ENCODE data around the gene PNKD.

Gene PNKD

DNA sequence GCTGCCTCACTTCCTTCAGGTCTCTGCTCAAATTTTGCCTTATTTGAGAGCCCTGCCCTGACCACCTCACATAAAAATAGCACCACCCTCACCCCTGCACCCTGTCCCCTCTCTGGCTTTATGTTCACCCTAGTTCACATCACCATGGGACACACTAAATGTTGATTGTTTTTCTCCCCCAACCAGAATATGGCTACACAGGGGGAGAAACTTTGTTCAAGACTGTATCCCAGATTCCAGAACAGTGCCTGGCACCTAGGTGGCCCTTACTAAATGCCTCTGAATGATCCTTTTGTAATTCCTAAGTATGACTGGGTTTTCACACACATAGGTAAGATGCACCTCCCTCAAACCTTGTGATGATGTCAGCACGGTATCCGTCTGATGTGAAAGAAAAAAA lies 58.0 kb downstream of the PNKD start:
- no peak for TF ChIP-seq RAD21 (IDR thresholded peaks at IDR 0.05; ENCODE audit: low read depth)
- TF ChIP-seq YY1 (IDR thresholded peaks at IDR 0.05; ENCODE audit: low read depth), result no peak
- TF ChIP-seq TCF12 (IDR thresholded peaks at IDR 0.05; ENCODE audit: low read depth), result no peak
- no peak for TF ChIP-seq TEAD4 (IDR thresholded peaks at IDR 0.05)
- TF ChIP-seq, protein P1, sequence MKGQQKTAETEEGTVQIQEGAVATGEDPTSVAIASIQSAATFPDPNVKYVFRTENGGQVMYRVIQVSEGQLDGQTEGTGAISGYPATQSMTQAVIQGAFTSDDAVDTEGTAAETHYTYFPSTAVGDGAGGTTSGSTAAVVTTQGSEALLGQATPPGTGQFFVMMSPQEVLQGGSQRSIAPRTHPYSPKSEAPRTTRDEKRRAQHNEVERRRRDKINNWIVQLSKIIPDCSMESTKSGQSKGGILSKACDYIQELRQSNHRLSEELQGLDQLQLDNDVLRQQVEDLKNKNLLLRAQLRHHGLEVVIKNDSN (IDR thresholded peaks at IDR 0.05), result no peak
- TF ChIP-seq FOXM1 (IDR thresholded peaks at IDR 0.05; ENCODE audit: borderline replicate concordance, low read depth), result no peak
- TF ChIP-seq CEBPB (IDR thresholded peaks at IDR 0.05), result no peak

DNA sequence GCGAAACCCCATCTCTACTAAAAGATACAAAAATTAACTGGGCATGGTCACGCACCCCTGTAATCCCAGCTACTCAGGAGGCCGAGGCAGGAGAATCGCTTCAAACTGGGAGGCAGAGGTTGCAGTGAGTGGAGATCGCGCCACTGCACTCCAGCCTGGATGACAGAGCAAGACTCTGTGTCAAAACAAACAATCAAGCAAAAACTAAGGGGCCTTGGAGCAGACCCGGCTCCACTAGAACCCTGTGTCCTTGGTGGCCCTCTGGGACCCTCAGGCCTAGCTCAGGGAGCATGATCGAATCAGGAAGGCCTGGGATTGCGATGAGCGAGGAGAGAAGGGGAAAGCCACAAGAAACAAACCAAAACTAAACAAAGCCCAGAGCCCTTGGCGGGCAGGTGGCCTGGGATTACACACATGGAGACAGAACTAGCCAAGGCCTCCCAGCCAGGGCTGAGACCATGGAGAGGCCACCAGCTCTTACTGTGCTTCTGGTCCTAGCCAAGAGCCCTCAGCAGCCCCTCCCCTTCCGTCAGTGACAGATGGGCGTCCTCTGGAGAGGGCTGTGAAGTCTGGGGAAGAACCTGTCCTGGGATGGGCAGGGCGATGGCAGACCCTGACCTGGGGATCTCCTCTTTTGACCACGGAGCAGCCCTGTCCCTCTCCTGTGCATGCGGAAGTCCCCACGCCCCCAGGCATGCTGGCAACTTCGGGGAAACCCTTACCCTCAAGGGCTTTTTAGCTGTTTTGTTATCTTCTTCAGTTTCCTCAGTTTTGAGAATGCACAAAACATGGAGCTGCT lies 58.9 kb downstream of the PNKD start:
- TF ChIP-seq TEAD4 (IDR thresholded peaks at IDR 0.05) (no peak), EP300 (IDR thresholded peaks at IDR 0.05; ENCODE audit: borderline replicate concordance) (no peak), RAD21 (IDR thresholded peaks at IDR 0.05; ENCODE audit: low read depth) (no peak), NFIC (IDR thresholded peaks at IDR 0.05) (no peak), EGR1 (IDR thresholded peaks at IDR 0.05) (no peak), YY1 (IDR thresholded peaks at IDR 0.05; ENCODE audit: low read depth) (no peak), TAF1 (IDR thresholded peaks at IDR 0.05; ENCODE audit: low read depth) (no peak), FOXM1 (IDR thresholded peaks at IDR 0.05; ENCODE audit: borderline replicate concordance, low read depth) (no peak)
- TF ChIP-seq, protein P1 (IDR thresholded peaks at IDR 0.05), result no peak
- TF ChIP-seq, protein P2, sequence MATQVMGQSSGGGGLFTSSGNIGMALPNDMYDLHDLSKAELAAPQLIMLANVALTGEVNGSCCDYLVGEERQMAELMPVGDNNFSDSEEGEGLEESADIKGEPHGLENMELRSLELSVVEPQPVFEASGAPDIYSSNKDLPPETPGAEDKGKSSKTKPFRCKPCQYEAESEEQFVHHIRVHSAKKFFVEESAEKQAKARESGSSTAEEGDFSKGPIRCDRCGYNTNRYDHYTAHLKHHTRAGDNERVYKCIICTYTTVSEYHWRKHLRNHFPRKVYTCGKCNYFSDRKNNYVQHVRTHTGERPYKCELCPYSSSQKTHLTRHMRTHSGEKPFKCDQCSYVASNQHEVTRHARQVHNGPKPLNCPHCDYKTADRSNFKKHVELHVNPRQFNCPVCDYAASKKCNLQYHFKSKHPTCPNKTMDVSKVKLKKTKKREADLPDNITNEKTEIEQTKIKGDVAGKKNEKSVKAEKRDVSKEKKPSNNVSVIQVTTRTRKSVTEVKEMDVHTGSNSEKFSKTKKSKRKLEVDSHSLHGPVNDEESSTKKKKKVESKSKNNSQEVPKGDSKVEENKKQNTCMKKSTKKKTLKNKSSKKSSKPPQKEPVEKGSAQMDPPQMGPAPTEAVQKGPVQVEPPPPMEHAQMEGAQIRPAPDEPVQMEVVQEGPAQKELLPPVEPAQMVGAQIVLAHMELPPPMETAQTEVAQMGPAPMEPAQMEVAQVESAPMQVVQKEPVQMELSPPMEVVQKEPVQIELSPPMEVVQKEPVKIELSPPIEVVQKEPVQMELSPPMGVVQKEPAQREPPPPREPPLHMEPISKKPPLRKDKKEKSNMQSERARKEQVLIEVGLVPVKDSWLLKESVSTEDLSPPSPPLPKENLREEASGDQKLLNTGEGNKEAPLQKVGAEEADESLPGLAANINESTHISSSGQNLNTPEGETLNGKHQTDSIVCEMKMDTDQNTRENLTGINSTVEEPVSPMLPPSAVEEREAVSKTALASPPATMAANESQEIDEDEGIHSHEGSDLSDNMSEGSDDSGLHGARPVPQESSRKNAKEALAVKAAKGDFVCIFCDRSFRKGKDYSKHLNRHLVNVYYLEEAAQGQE (IDR thresholded peaks at IDR 0.05; ENCODE audit: low read depth), result no peak

DNA sequence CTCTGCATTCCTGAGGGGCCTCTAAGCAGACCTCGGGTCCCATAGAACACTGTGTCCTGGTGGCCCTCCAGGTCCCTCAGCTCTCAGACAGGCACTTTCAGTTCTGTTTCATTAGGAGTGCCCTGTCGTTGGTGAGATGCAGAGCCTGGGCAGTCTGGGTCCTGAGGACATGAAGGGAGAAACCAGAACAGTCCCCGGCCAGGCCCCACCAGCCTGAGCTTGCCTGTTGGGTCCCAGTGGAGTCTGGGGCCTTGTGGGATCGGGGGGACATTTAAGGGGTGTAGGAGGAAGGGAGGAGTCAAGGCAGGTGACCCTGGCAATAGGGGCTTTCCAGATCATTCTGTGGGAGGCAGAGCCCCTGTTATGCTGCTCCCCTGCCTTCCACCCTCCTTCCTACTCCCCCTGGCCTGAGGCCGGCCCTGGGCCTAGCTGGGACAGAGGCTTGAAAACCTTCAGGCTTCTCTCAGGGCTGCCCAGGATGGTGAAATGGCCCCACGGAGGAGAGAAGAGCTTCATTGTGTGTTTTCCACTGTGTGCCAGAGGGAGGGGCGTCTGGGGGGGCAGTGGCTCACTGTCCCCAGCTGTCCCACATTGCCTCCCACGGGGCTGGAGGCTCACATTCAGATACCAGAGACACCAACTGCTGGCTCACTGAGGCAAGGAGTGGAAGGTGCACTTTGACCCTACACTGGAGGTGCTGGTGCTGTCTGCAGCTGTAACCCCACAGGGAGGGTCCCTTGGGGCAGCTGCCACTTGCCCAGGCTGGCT lies 59.7 kb downstream of the PNKD start:
- TF ChIP-seq, protein P2 (IDR thresholded peaks at IDR 0.05; ENCODE audit: low read depth), result no peak
- TF ChIP-seq CEBPB (IDR thresholded peaks at IDR 0.05) (no peak), RAD21 (IDR thresholded peaks at IDR 0.05; ENCODE audit: low read depth) (no peak), NFIC (IDR thresholded peaks at IDR 0.05) (no peak), TAF1 (IDR thresholded peaks at IDR 0.05; ENCODE audit: low read depth) (no peak), ZBTB7A (IDR thresholded peaks at IDR 0.05; ENCODE audit: low read depth) (no peak), TEAD4 (IDR thresholded peaks at IDR 0.05) (no peak), EP300 (IDR thresholded peaks at IDR 0.05; ENCODE audit: borderline replicate concordance) (no peak), CREB1 (IDR thresholded peaks at IDR 0.05; ENCODE audit: low read depth) (no peak), TCF12 (IDR thresholded peaks at IDR 0.05; ENCODE audit: low read depth) (no peak), YY1 (IDR thresholded peaks at IDR 0.05; ENCODE audit: low read depth) (no peak), FOXM1 (IDR thresholded peaks at IDR 0.05; ENCODE audit: borderline replicate concordance, low read depth) (no peak), EGR1 (IDR thresholded peaks at IDR 0.05) (no peak)
- TF ChIP-seq, protein P3, sequence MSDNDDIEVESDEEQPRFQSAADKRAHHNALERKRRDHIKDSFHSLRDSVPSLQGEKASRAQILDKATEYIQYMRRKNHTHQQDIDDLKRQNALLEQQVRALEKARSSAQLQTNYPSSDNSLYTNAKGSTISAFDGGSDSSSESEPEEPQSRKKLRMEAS (IDR thresholded peaks at IDR 0.05), result no peak

DNA sequence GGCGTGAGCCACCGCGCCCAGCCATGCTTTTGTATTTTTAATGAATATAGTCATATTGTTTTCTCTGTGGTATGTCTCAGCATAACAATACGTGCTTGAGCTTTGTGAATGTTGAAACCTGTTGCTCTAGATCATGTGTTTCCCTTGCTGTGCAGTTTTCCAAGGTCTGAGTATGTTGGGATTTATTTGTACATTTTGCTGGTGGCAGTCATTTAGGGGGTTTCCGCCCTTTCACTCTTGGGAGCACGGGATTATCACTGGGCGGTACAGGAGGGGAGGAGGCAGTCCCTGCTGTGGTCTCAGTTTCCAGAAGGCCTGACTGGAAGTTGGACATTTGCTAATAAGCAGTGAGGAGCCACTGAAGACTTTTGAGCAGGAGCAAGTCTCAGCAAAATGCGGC lies 61.4 kb downstream of the PNKD start:
- TF ChIP-seq EP300 (IDR thresholded peaks at IDR 0.05; ENCODE audit: borderline replicate concordance) (no peak), TAF1 (IDR thresholded peaks at IDR 0.05; ENCODE audit: low read depth) (no peak), FOXM1 (IDR thresholded peaks at IDR 0.05; ENCODE audit: borderline replicate concordance, low read depth) (no peak), CREB1 (IDR thresholded peaks at IDR 0.05; ENCODE audit: low read depth) (no peak), EGR1 (IDR thresholded peaks at IDR 0.05) (no peak), CEBPB (IDR thresholded peaks at IDR 0.05) (no peak), ZBTB7A (IDR thresholded peaks at IDR 0.05; ENCODE audit: low read depth) (no peak), TCF12 (IDR thresholded peaks at IDR 0.05; ENCODE audit: low read depth) (no peak), NFIC (IDR thresholded peaks at IDR 0.05) (no peak)
- TF ChIP-seq, protein P3 (IDR thresholded peaks at IDR 0.05), result no peak
- TF ChIP-seq, protein P1 (IDR thresholded peaks at IDR 0.05), result no peak

DNA sequence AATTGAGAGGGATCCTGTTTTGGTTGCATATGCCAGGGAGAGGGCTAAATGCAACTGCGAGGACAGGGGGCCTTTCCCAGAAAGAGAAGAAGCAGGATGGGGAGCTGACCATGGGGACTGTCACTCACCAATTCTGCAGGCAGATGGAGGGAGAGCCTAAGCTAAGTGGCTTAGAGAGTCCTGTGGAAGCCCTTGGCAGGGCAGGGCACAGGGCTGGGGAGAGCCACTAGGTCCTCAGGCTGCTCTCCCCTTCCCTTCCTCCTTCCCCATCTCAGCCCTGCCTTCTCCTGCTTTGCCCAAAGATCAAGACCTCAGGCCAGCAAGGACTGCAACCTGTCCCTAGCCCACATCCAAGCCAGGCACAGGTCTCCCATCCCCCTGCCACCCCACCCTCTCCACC lies 62.0 kb downstream of the PNKD start:
- TF ChIP-seq, protein P3 (IDR thresholded peaks at IDR 0.05), result no peak
- no peak for TF ChIP-seq RAD21 (IDR thresholded peaks at IDR 0.05; ENCODE audit: low read depth)
- no peak for TF ChIP-seq TAF1 (IDR thresholded peaks at IDR 0.05; ENCODE audit: low read depth)
- TF ChIP-seq YY1 (IDR thresholded peaks at IDR 0.05; ENCODE audit: low read depth), result no peak
- no peak for TF ChIP-seq EGR1 (IDR thresholded peaks at IDR 0.05)
- no peak for TF ChIP-seq TEAD4 (IDR thresholded peaks at IDR 0.05)
- TF ChIP-seq NFIC (IDR thresholded peaks at IDR 0.05), result no peak
- TF ChIP-seq CEBPB (IDR thresholded peaks at IDR 0.05), result no peak
- TF ChIP-seq, protein P2 (IDR thresholded peaks at IDR 0.05; ENCODE audit: low read depth), result no peak
- no peak for TF ChIP-seq EP300 (IDR thresholded peaks at IDR 0.05; ENCODE audit: borderline replicate concordance)
- no peak for TF ChIP-seq FOXM1 (IDR thresholded peaks at IDR 0.05; ENCODE audit: borderline replicate concordance, low read depth)
- TF ChIP-seq, protein P1 (IDR thresholded peaks at IDR 0.05), result no peak
- no peak for TF ChIP-seq TCF12 (IDR thresholded peaks at IDR 0.05; ENCODE audit: low read depth)
- TF ChIP-seq ZBTB7A (IDR thresholded peaks at IDR 0.05; ENCODE audit: low read depth), result no peak
